HepG2 (cell line): Measurements from ENCODE around the gene ZNF714. TPM values are rescaled to one million over a fixed set of nuclear protein-coding genes. Genes with fewer than 3 reads are reported as not detected.

Experiments used
- ARNTL ChIP-seq: sonication (generic); formaldehyde crosslinking; IDR thresholded peaks from 2 replicates; pipeline ENCODE4 v1.4.0; 2020; ENCODE audit warnings: mild to moderate bottlenecking, missing genetic modification reagents
- ATF6 ChIP-seq: sonication (generic); formaldehyde crosslinking; conservative IDR thresholded peaks from 2 replicates; pipeline ENCODE4 v1.4.0; 2020; ENCODE audit warnings: missing genetic modification reagents
- KDM1A ChIP-seq: IDR thresholded peaks from 2 replicates; pipeline ENCODE4 v1.6.1; 2016; ENCODE audit warnings: missing compliant biosample characterization
- NFATC3 ChIP-seq: sonication (generic); formaldehyde crosslinking; IDR thresholded peaks from 2 replicates; pipeline ENCODE4 v1.5.1; 2020; ENCODE audit warnings: mild to moderate bottlenecking, missing genetic modification reagents
- PLRG1 ChIP-seq: fragments of 450-650 bp; conservative IDR thresholded peaks from 2 replicates; pipeline ENCODE4 v1.6.1; 2016
- RERE ChIP-seq: IDR thresholded peaks from 2 replicates; pipeline ENCODE4 v1.6.1; 2016; ENCODE audit warnings: low read depth, missing genetic modification reagents, missing compliant biosample characterization
- ZBTB40 ChIP-seq, 2 experiments: fragments of 450-650 bp in 1 of 2; sonication (generic) in 1 of 2; formaldehyde crosslinking in 1 of 2; IDR thresholded peaks; 2 replicates each; pipeline versions ENCODE4 v1.6.1 to v1.8.0; 2016 to 2022; ENCODE audit warnings: antibody characterized with exemption in 1 of 2, mild to moderate bottlenecking in 1 of 2, missing genetic modification reagents in 1 of 2
- ZNF414 ChIP-seq: sonication (generic); formaldehyde crosslinking; IDR thresholded peaks from 2 replicates; pipeline ENCODE4 v1.5.0; 2020; ENCODE audit warnings: missing genetic modification reagents
- polyA plus RNA-seq, 8 experiments: library from polyadenylated mRNA; depleted of rRNA in 3 of 8; stranded (reverse) in 7 of 8; unstranded in 1 of 8; fragments of >200 nt; fragmentation: Illumina TruSeq in 4 of 8; extraction: Trizol in 4 of 8; gene quantifications; 2 replicates each; pipeline versions ENCODE4 v1.2.1 to v1.2.3, GENCODE V29; 2011 to 2016; ENCODE audit warnings: low read depth in 4 of 8, missing spikeins in 1 of 8, mixed read lengths in 1 of 8; ENCODE audit not compliant: insufficient read depth in 1 of 8
- total RNA-seq, 5 experiments: library from RNA; depleted of rRNA; stranded (reverse); fragments of >200 nt; fragmentation: Illumina TruSeq; extraction: Trizol; gene quantifications; 2 replicates each; pipeline ENCODE4 v1.2.3, GENCODE V29; 2016; ENCODE audit warnings: low read depth in 1 of 5

The ZNF714 gene
- total and polyA plus RNA-seq, 2 of the 13 experiments (the other 11 are each of a cell fraction or from before 2014, with no cell fraction given) = 6.7 to 27.8 TPM

GRCh38 chr19:21082011-21082975, at the start of gene ZNF714 (continued):
- no peak for TF ChIP-seq ATF6
- TF ChIP-seq ZBTB40 (IDR thresholded peaks at IDR 0.05) = no peak
- no peak for TF ChIP-seq ZBTB40 (CRISPR knock-in tag; IDR thresholded peaks at IDR 0.05)
- no peak for TF ChIP-seq PLRG1
- TF ChIP-seq ARNTL = no peak
- TF ChIP-seq RERE (CRISPR knock-in tag) = no peak
- no peak for TF ChIP-seq KDM1A (CRISPR knock-in tag)
- no peak; the same call in 1 of the 2 replicates for TF ChIP-seq ZNF414 (CRISPR knock-in tag)
- TF ChIP-seq NFATC3 (CRISPR knock-in tag) = no peak
